Left ventricle myocardium inferior (tissue), 1 donor: ENCODE data around the gene C10orf105. TPM values are rescaled to one million over a fixed set of nuclear protein-coding genes. Genes with fewer than 3 reads are reported as not detected.

ENCODE experiments used
- DNase-seq: peaks from one replicate; pipeline ENCODE4 v3.0.0-alpha.2; 2020
- H3K27ac ChIP-seq: fragments of 200-600 bp; replicated peaks from 2 replicates; pipeline ENCODE4 v1.8.0; 2021
- H3K27me3 ChIP-seq: fragments of 200-600 bp; 2 replicates; pipeline ENCODE4 v1.8.0; 2021; ENCODE audit warnings: low read depth
- H3K36me3 ChIP-seq: fragments of 200-600 bp; 2 replicates; pipeline ENCODE4 v1.8.0; 2021
- H3K4me1 ChIP-seq: fragments of 200-600 bp; 2 replicates; pipeline ENCODE4 v1.8.0; 2021
- H3K4me3 ChIP-seq: fragments of 200-600 bp; 2 replicates; pipeline ENCODE4 v1.8.0; 2021; ENCODE audit warnings: mild to moderate bottlenecking, moderate library complexity
- H3K9me3 ChIP-seq: fragments of 200-600 bp; replicated peaks from 2 replicates; pipeline ENCODE4 v1.8.0; 2021
- CTCF ChIP-seq: fragments of 200-600 bp; IDR thresholded peaks from 2 replicates; pipeline ENCODE4 v1.8.0; 2021; ENCODE audit warnings: antibody characterized with exemption, mild to moderate bottlenecking, borderline replicate concordance
- intact Hi-C: fragments of 100-400 bp; cut with micrococcal nuclease; formaldehyde crosslinking; loops from one replicate; pipeline ENCODE4 v1.11.0; 2022
- long read RNA-seq: library from polyadenylated mRNA; unstranded; transcript quantifications from one replicate; pipeline ENCODE4 v2.0.0, GENCODE V29; 2021
- total RNA-seq: library from RNA; stranded (reverse); fragmentation: NEBNext Ultra II Directional; extraction: Animal tissue kit (Norgen Biotek cat#: 25700); gene quantifications from one replicate; pipeline ENCODE4 v1.2.1, GENCODE V29; 2021
- donor health status: DM: no; HTN: yes; CAD: no; lungs with severe emphysema.

The C10orf105 gene
- total RNA-seq, result 0.05 TPM
- long read RNA-seq, result 0 reads

- no peak for TF ChIP-seq CTCF
- H3K27me3 ChIP-seq, result no peaks in the 10 kb centered on the region
- DNase-seq, result no peak
- H3K4me1 ChIP-seq, result peaks cover 53% of the 10 kb centered on the region
- H3K27ac ChIP-seq, result peak within 1 kb of the TSS; percentile 72
- H3K9me3 ChIP-seq, result no peaks in the 10 kb centered on the region
- intact Hi-C loops, result loop anchor here (10.0 kb wide), 1 partner anchor 55 kb away; the partner anchor contains the start of gene VSIR
- no peak within 1 kb of the TSS for H3K4me3 ChIP-seq
- no peaks in the 10 kb centered on the region for H3K36me3 ChIP-seq
These were observed at the start of gene C10orf105 for GRCh38 chr10:71719464-71720201. C10orf105 (minus strand) TSS chr10:71719778; CDS start chr10:71716337, 3,441 bp downstream.

GRCh38 chr10:71767420-71768035 is 48.0 kb upstream of the C10orf105 start:
- TF ChIP-seq CTCF, result no peak
- peak; percentile 88 for DNase-seq
- Histone ChIP-seq H3K4me1 (peaks cover 100% of the 10 kb centered on the region), H3K27ac (peak overlapping the region; percentile 99), H3K36me3 (peaks cover 16% of the 10 kb centered on the region), H3K9me3 (no peaks in the 10 kb centered on the region), H3K4me3 (peak overlapping the region; percentile 96), H3K27me3 (no peaks in the 10 kb centered on the region)
- intact Hi-C loops, result no loop called here

- peaks cover 100% of the 10 kb centered on the region for H3K4me1 ChIP-seq
- H3K36me3 ChIP-seq, result peaks cover 16% of the 10 kb centered on the region
- H3K9me3 ChIP-seq, result no peaks in the 10 kb centered on the region
- no peaks in the 10 kb centered on the region for H3K27me3 ChIP-seq
- intact Hi-C loops, result no loop called here
- peak overlapping the region; percentile 96 for H3K4me3 ChIP-seq
- TF ChIP-seq CTCF, result no peak
- DNase-seq, result peak; percentile 82
- peak overlapping the region; percentile 99 for H3K27ac ChIP-seq
These were observed 47.3 kb upstream of the C10orf105 start for GRCh38 chr10:71766717-71767419.

GRCh38 chr10:71765906-71766716 is 46.5 kb upstream of the C10orf105 start:
- TF ChIP-seq CTCF, result no peak
- H3K9me3 ChIP-seq, result no peaks in the 10 kb centered on the region
- peak overlapping the region; percentile 96 for H3K4me3 ChIP-seq
- H3K36me3 ChIP-seq, result peaks cover 22% of the 10 kb centered on the region
- intact Hi-C loops, result no loop called here
- no peaks in the 10 kb centered on the region for H3K27me3 ChIP-seq
- H3K27ac ChIP-seq, result peak overlapping the region; percentile 99
- peaks cover 100% of the 10 kb centered on the region for H3K4me1 ChIP-seq
- no peak for DNase-seq
